Upper lobe of left lung (tissue), 6 donors: ENCODE measurements around the gene NOL6. TPM values are rescaled to one million over a fixed set of nuclear protein-coding genes. Genes with fewer than 3 reads are reported as not detected.

ENCODE experiments used
- ATAC-seq, 2 donors: fragments of 200-7000 bp; cut with Tn5 transposase; one replicate each; pipeline ENCODE4 v1.9.1; 2022; ENCODE audit warnings: mild to moderate bottlenecking in 2 of 2, moderate library complexity in 2 of 2; ENCODE audit not compliant: low FRiP score in 2 of 2
- DNase-seq, 2 donors: peaks; one replicate each; pipeline ENCODE4 v3.0.0-alpha.2; 2019 to 2020
- H3K27ac ChIP-seq, 4 donors: fragments of 200-600 bp; sonication (generic); one replicate each; pipeline ENCODE4 v1.5.1; 2016 to 2019
- H3K27me3 ChIP-seq, 4 donors: fragments of 200-600 bp; sonication (generic); one replicate each; pipeline ENCODE4 v1.5.1; 2017 to 2019
- H3K36me3 ChIP-seq, 4 donors: fragments of 200-600 bp; sonication (generic); one replicate each; pipeline ENCODE4 v1.5.1; 2016 to 2019
- H3K4me1 ChIP-seq, 4 donors: fragments of 200-600 bp; sonication (generic); one replicate each; pipeline ENCODE4 v1.5.1; 2018 to 2019
- H3K4me3 ChIP-seq, 4 donors: fragments of 200-600 bp; sonication (generic); one replicate each; pipeline ENCODE4 v1.5.1; 2017 to 2019; ENCODE audit warnings: mild to moderate bottlenecking in 2 of 4, moderate library complexity in 1 of 4
- H3K9me3 ChIP-seq, 4 donors: fragments of 200-600 bp; sonication (generic); one replicate each; pipeline ENCODE4 v1.5.1; 2018 to 2019
- CTCF ChIP-seq, 6 experiments: fragments of 450-650 bp in 4 of 6; fragments of 200-600 bp in 2 of 6; sonication (generic) in 2 of 6; IDR thresholded peaks; one replicate each; pipeline ENCODE4 v1.5.1; 2016 to 2019; ENCODE audit warnings: antibody characterized with exemption in 6 of 6
- EP300 ChIP-seq, 4 donors: sonication (generic); formaldehyde crosslinking; IDR thresholded peaks; one replicate each; pipeline ENCODE4 v1.5.1; 2017; ENCODE audit warnings: antibody characterized with exemption in 4 of 4, control low read depth in 2 of 4
- POLR2A ChIP-seq, 4 donors: fragments of 450-650 bp; IDR thresholded peaks; one replicate each; pipeline ENCODE4 v1.5.1; 2016 to 2017; ENCODE audit warnings: antibody characterized with exemption in 4 of 4, mild to moderate bottlenecking in 2 of 4
- POLR2AphosphoS5 ChIP-seq, 2 donors: sonication (generic); formaldehyde crosslinking; IDR thresholded peaks; one replicate each; pipeline ENCODE4 v1.5.1; 2017; ENCODE audit warnings: antibody characterized with exemption in 2 of 2
- WGBS, 2 donors: methylation state at CpG; one replicate each; pipeline ENCODE4 v1.1.5; 2017 to 2018; 5-methylcytosine and 5-hydroxymethylcytosine counted together
- total RNA-seq, 6 donors: library from RNA; depleted of rRNA in 4 of 6; stranded (reverse); fragments of >200 nt in 4 of 6; gene quantifications; one replicate each; pipeline versions ENCODE4 v1.1.0 to v1.2.1, GENCODE V29; 2016 to 2021
- donor health status: DM: no; HTN: no; CAD: no; lungs with moderate emphysema.
- donor health status: DM: no; HTN: yes; CAD: no; lungs with severe emphysema.

Gene NOL6
- total RNA-seq, 6 donors from 2014 or later: 17.8 to 47.6 (median 31.9) TPM

GRCh38 chr9:33468215-33468730, 5.5 kb downstream of the NOL6 start:
- WGBS, 2 donors: 92 to 94% methylated on average over 4 of the region's 4 CpGs
- ATAC-seq: no peak
- DNase-seq: no peak
- Histone ChIP-seq H3K36me3 (peaks cover 44 to 90% (median 82%) of the 10 kb centered on the region in 4 donors), H3K4me1 (peaks cover 15 to 21% (median 18%) of the 10 kb centered on the region in 4 donors), H3K4me3 (no peak overlapping the region), H3K27me3 (no peaks in the 10 kb centered on the region), H3K9me3 (no peaks in the 10 kb centered on the region), H3K27ac (no peak overlapping the region)
- no peak for TF ChIP-seq CTCF (IDR thresholded peaks at IDR 0.05)
- no peak for TF ChIP-seq POLR2AphosphoS5 (IDR thresholded peaks at IDR 0.05)
- no peak for TF ChIP-seq EP300 (IDR thresholded peaks at IDR 0.05)
- TF ChIP-seq POLR2A (IDR thresholded peaks at IDR 0.05): no peak

GRCh38 chr9:33467526-33467925, 6.2 kb downstream of the NOL6 start:
- no peak for ATAC-seq
- no peak overlapping the region for H3K4me3 ChIP-seq
- H3K27me3 ChIP-seq: no peaks in the 10 kb centered on the region
- WGBS, 2 donors: 87 to 100% methylated on average over 1 to 7 of the region's 7 CpGs
- H3K36me3 ChIP-seq: peaks cover 48 to 97% (median 89%) of the 10 kb centered on the region in 4 donors
- TF ChIP-seq EP300 (IDR thresholded peaks at IDR 0.05) (no peak), POLR2A (IDR thresholded peaks at IDR 0.05) (no peak), CTCF (IDR thresholded peaks at IDR 0.05) (no peak), POLR2AphosphoS5 (IDR thresholded peaks at IDR 0.05) (no peak)
- H3K27ac ChIP-seq: no peak overlapping the region
- no peaks in the 10 kb centered on the region for H3K9me3 ChIP-seq
- H3K4me1 ChIP-seq: peaks cover 8 to 14% (median 10%) of the 10 kb centered on the region in 4 donors
- DNase-seq: peak in 1 of 2 donors; percentile 41

- H3K27me3 ChIP-seq: no peaks in the 10 kb centered on the region
- H3K36me3 ChIP-seq: peaks cover 53 to 99% (median 94%) of the 10 kb centered on the region in 4 donors
- WGBS, 2 donors: 77 to 83% methylated on average over 11 to 24 of the region's 24 CpGs
- ATAC-seq: peak; percentile 59 to 76
- H3K4me1 ChIP-seq: peaks cover under 1 to 7% (median 3%) of the 10 kb centered on the region in 4 donors
- peak overlapping the region in 1 of 4 donors; percentile 12 for H3K27ac ChIP-seq
- TF ChIP-seq CTCF (IDR thresholded peaks at IDR 0.05) (peak; percentile 92 to 97 (median 94)), POLR2AphosphoS5 (IDR thresholded peaks at IDR 0.05) (no peak)
- peak; percentile 74 to 94 for DNase-seq
- no peak overlapping the region for H3K4me3 ChIP-seq
- no peaks in the 10 kb centered on the region for H3K9me3 ChIP-seq
Measured at GRCh38 chr9:33466565-33467495, 6.9 kb downstream of the NOL6 start.

- ATAC-seq (no peak), DNase-seq (peak in 1 of 2 donors; percentile 67)
- peak overlapping the region in 1 of 4 donors; percentile 12 for H3K27ac ChIP-seq
- H3K9me3 ChIP-seq: no peaks in the 10 kb centered on the region
- no peaks in the 10 kb centered on the region for H3K4me1 ChIP-seq
- peaks cover 55 to 98% (median 91%) of the 10 kb centered on the region in 4 donors for H3K36me3 ChIP-seq
- no peaks in the 10 kb centered on the region for H3K27me3 ChIP-seq
- 94 to 97% methylated on average over 15 to 24 of the region's 27 CpGs for WGBS, 2 donors
- H3K4me3 ChIP-seq: no peak overlapping the region
- TF ChIP-seq CTCF (IDR thresholded peaks at IDR 0.05): no peak
- TF ChIP-seq EP300 (IDR thresholded peaks at IDR 0.05): no peak
- TF ChIP-seq POLR2AphosphoS5 (IDR thresholded peaks at IDR 0.05): no peak
- TF ChIP-seq POLR2A (IDR thresholded peaks at IDR 0.05): no peak
Measured at GRCh38 chr9:33465596-33466564, 7.8 kb downstream of the NOL6 start.
